Upper lobe of left lung (tissue), 6 donors: ENCODE data around the gene YAF2. TPM values are rescaled to one million over a fixed set of nuclear protein-coding genes. Genes with fewer than 3 reads are reported as not detected.
"Not testable (repeated sequence)": the region's sequence is repeated elsewhere in the genome, so short reads cannot be mapped to it uniquely, and the experiment has no call there.

Experiments used
- ATAC-seq, 2 donors: fragments of 200-7000 bp; cut with Tn5 transposase; one replicate each; pipeline ENCODE4 v1.9.1; 2022; ENCODE audit warnings: mild to moderate bottlenecking in 2 of 2, moderate library complexity in 2 of 2; ENCODE audit not compliant: low FRiP score in 2 of 2
- DNase-seq, 2 donors: peaks; one replicate each; pipeline ENCODE4 v3.0.0-alpha.2; 2019 to 2020
- H3K27ac ChIP-seq, 4 donors: fragments of 200-600 bp; sonication (generic); one replicate each; pipeline ENCODE4 v1.5.1; 2016 to 2019
- H3K27me3 ChIP-seq, 4 donors: fragments of 200-600 bp; sonication (generic); one replicate each; pipeline ENCODE4 v1.5.1; 2017 to 2019
- H3K36me3 ChIP-seq, 4 donors: fragments of 200-600 bp; sonication (generic); one replicate each; pipeline ENCODE4 v1.5.1; 2016 to 2019
- H3K4me1 ChIP-seq, 4 donors: fragments of 200-600 bp; sonication (generic); one replicate each; pipeline ENCODE4 v1.5.1; 2018 to 2019
- H3K4me3 ChIP-seq, 4 donors: fragments of 200-600 bp; sonication (generic); one replicate each; pipeline ENCODE4 v1.5.1; 2017 to 2019; ENCODE audit warnings: mild to moderate bottlenecking in 2 of 4, moderate library complexity in 1 of 4
- H3K9me3 ChIP-seq, 4 donors: fragments of 200-600 bp; sonication (generic); one replicate each; pipeline ENCODE4 v1.5.1; 2018 to 2019
- CTCF ChIP-seq, 6 experiments: fragments of 450-650 bp in 4 of 6; fragments of 200-600 bp in 2 of 6; sonication (generic) in 2 of 6; IDR thresholded peaks; one replicate each; pipeline ENCODE4 v1.5.1; 2016 to 2019; ENCODE audit warnings: antibody characterized with exemption in 6 of 6
- EP300 ChIP-seq, 4 donors: sonication (generic); formaldehyde crosslinking; IDR thresholded peaks; one replicate each; pipeline ENCODE4 v1.5.1; 2017; ENCODE audit warnings: antibody characterized with exemption in 4 of 4, control low read depth in 2 of 4
- POLR2A ChIP-seq, 4 donors: fragments of 450-650 bp; IDR thresholded peaks; one replicate each; pipeline ENCODE4 v1.5.1; 2016 to 2017; ENCODE audit warnings: antibody characterized with exemption in 4 of 4, mild to moderate bottlenecking in 2 of 4
- POLR2AphosphoS5 ChIP-seq, 2 donors: sonication (generic); formaldehyde crosslinking; IDR thresholded peaks; one replicate each; pipeline ENCODE4 v1.5.1; 2017; ENCODE audit warnings: antibody characterized with exemption in 2 of 2
- WGBS, 2 donors: methylation state at CpG; one replicate each; pipeline ENCODE4 v1.1.5; 2017 to 2018; 5-methylcytosine and 5-hydroxymethylcytosine counted together
- total RNA-seq, 6 donors: library from RNA; depleted of rRNA in 4 of 6; stranded (reverse); fragments of >200 nt in 4 of 6; gene quantifications; one replicate each; pipeline versions ENCODE4 v1.1.0 to v1.2.1, GENCODE V29; 2016 to 2021
- donor health status: DM: no; HTN: no; CAD: no; lungs with moderate emphysema.
- donor health status: DM: no; HTN: yes; CAD: no; lungs with severe emphysema.

Gene YAF2
- total RNA-seq, 6 donors from 2014 or later: 11.7 to 44.0 (median 29.8) TPM

- no peak for ATAC-seq
- no peaks in the 10 kb centered on the region for H3K27me3 ChIP-seq
- no peak overlapping the region for H3K27ac ChIP-seq
- no peaks in the 10 kb centered on the region for H3K4me1 ChIP-seq
- TF ChIP-seq POLR2A (IDR thresholded peaks at IDR 0.05) (no peak), EP300 (IDR thresholded peaks at IDR 0.05) (no peak), POLR2AphosphoS5 (IDR thresholded peaks at IDR 0.05) (no peak), CTCF (IDR thresholded peaks at IDR 0.05) (no peak)
- no peak overlapping the region for H3K4me3 ChIP-seq
- no peaks in the 10 kb centered on the region for H3K9me3 ChIP-seq
- 95 to 97% methylated on average over 4 of the region's 4 CpGs for WGBS, 2 donors
- no peaks in the 10 kb centered on the region for H3K36me3 ChIP-seq
- no peak for DNase-seq
Observed at GRCh38 chr12:42259699-42260098, 21.7 kb upstream of the YAF2 start.

GRCh38 chr12:42255866-42256261 is 17.8 kb upstream of the YAF2 start:
- Histone ChIP-seq H3K27me3 (no peaks in the 10 kb centered on the region), H3K27ac (no peak overlapping the region), H3K36me3 (no peaks in the 10 kb centered on the region), H3K9me3 (no peaks in the 10 kb centered on the region), H3K4me1 (no peaks in the 10 kb centered on the region), H3K4me3 (no peak overlapping the region)
- no peak for TF ChIP-seq POLR2A (IDR thresholded peaks at IDR 0.05)
- TF ChIP-seq POLR2AphosphoS5 (IDR thresholded peaks at IDR 0.05): no peak
- TF ChIP-seq EP300 (IDR thresholded peaks at IDR 0.05): no peak
- TF ChIP-seq CTCF (IDR thresholded peaks at IDR 0.05): no peak
- no peak for DNase-seq
- ATAC-seq: no peak

- WGBS, 2 donors: 98% methylated on average over 2 of the region's 2 CpGs
- DNase-seq (no peak), ATAC-seq (no peak)
- no peaks in the 10 kb centered on the region for H3K4me1 ChIP-seq
- no peak for TF ChIP-seq CTCF (IDR thresholded peaks at IDR 0.05)
- no peak for TF ChIP-seq POLR2AphosphoS5 (IDR thresholded peaks at IDR 0.05)
- TF ChIP-seq EP300 (IDR thresholded peaks at IDR 0.05): no peak
- no peak for TF ChIP-seq POLR2A (IDR thresholded peaks at IDR 0.05)
- H3K36me3 ChIP-seq: no peaks in the 10 kb centered on the region
- no peak overlapping the region for H3K4me3 ChIP-seq
- H3K9me3 ChIP-seq: no peaks in the 10 kb centered on the region
- H3K27me3 ChIP-seq: no peaks in the 10 kb centered on the region
- H3K27ac ChIP-seq: no peak overlapping the region
Observed at GRCh38 chr12:42255221-42255865, 17.3 kb upstream of the YAF2 start.

GRCh38 chr12:42252645-42253044 is 14.6 kb upstream of the YAF2 start:
- H3K27ac ChIP-seq, H3K9me3 ChIP-seq, DNase-seq, ATAC-seq, H3K4me1 ChIP-seq, H3K36me3 ChIP-seq, H3K4me3 ChIP-seq, H3K27me3 ChIP-seq: not testable (repeated sequence)
- 72 to 100% methylated on average over 1 of the region's 1 CpG for WGBS, 2 donors

GRCh38 chr12:42249033-42249432 is 11.0 kb upstream of the YAF2 start:
- not testable (repeated sequence) for ATAC-seq, DNase-seq, H3K9me3 ChIP-seq, H3K27ac ChIP-seq, H3K4me3 ChIP-seq, H3K4me1 ChIP-seq, H3K27me3 ChIP-seq, H3K36me3 ChIP-seq
- WGBS, 2 donors: 86 to 87% methylated on average over 3 of the region's 3 CpGs

GRCh38 chr12:42240131-42240750 is 2.2 kb upstream of the YAF2 start:
- TF ChIP-seq CTCF (IDR thresholded peaks at IDR 0.05): no peak
- no peak for TF ChIP-seq POLR2AphosphoS5 (IDR thresholded peaks at IDR 0.05)
- no peak for TF ChIP-seq POLR2A (IDR thresholded peaks at IDR 0.05)
- no peak for TF ChIP-seq EP300 (IDR thresholded peaks at IDR 0.05)
- Histone ChIP-seq H3K27me3 (no peaks in the 10 kb centered on the region), H3K4me3 (no peak overlapping the region), H3K9me3 (no peaks in the 10 kb centered on the region), H3K27ac (no peak overlapping the region), H3K4me1 (peaks cover 12 to 28% (median 22%) of the 10 kb centered on the region in 4 donors), H3K36me3 (no peaks in the 10 kb centered on the region)
- ATAC-seq (no peak), DNase-seq (no peak)
- 94 to 95% methylated on average over 11 of the region's 11 CpGs for WGBS, 2 donors
